Activated B cell treated with CpG ODN at 0.5 μM for 24 hours (primary cell): ENCODE results near the gene TMEM178B. TPM values are rescaled to one million over a fixed set of nuclear protein-coding genes. Genes with fewer than 3 reads are reported as not detected.

Experiments used
- ATAC-seq: fragments of 200-7000 bp; cut with Tn5 transposase; one replicate; pipeline ENCODE4 v1.10.0; 2021; ENCODE audit warnings: low read depth, mild to moderate bottlenecking, moderate library complexity
- CTCF ChIA-PET: fragments of 350-600 bp; sonication (Branson Sonifier 250); formaldehyde crosslinking; loops from one replicate; lab custom pipeline; 2021; ENCODE audit warnings: antibody characterized with exemption; lab: Charles Lee
- POLR2A ChIA-PET: fragments of 350-600 bp; sonication (Branson Sonifier 250); formaldehyde crosslinking; loops from one replicate; lab custom pipeline; 2021; ENCODE audit warnings: antibody characterized with exemption; lab: Charles Lee
- DNase-seq: peaks from one replicate; pipeline ENCODE4 v3.0.0; 2022
- H3K27ac Mint-ChIP-seq: one replicate; pipeline ENCODE4 v1.8.0; 2020; ENCODE audit warnings: mixed read lengths
- H3K27me3 Mint-ChIP-seq: one replicate; pipeline ENCODE4 v1.8.0; 2021; ENCODE audit warnings: mixed read lengths
- H3K36me3 Mint-ChIP-seq: one replicate; pipeline ENCODE4 v1.8.0; 2021; ENCODE audit warnings: low read depth, mixed read lengths
- H3K4me1 Mint-ChIP-seq: one replicate; pipeline ENCODE4 v1.8.0; 2021; ENCODE audit warnings: mixed read lengths
- H3K4me3 Mint-ChIP-seq: one replicate; pipeline ENCODE4 v1.8.0; 2020; ENCODE audit warnings: mild to moderate bottlenecking, mixed read lengths
- H3K9me3 Mint-ChIP-seq: one replicate; pipeline ENCODE4 v1.8.0; 2020; ENCODE audit warnings: mixed read lengths
- CTCF ChIP-seq: fragments of 200-600 bp; IDR thresholded peaks from one replicate; pipeline ENCODE4 v1.8.0; 2022; ENCODE audit warnings: antibody characterized with exemption, mild to moderate bottlenecking
- intact Hi-C: fragments of 100-400 bp; cut with micrococcal nuclease; formaldehyde crosslinking; loops from one replicate; pipeline ENCODE4 v1.15.1; 2024
- total RNA-seq: library from RNA; stranded (reverse); gene quantifications from 2 replicates; pipeline ENCODE4 v1.2.3, GENCODE V29; 2022

TMEM178B gene
- total RNA-seq, 1 donor from 2014 or later, result 0.49 TPM

GRCh38 chr7:141234335-141235105 is 160.7 kb downstream of the TMEM178B start:
- POLR2A ChIA-PET, result no interaction called here
- no peak overlapping the region for H3K27ac Mint-ChIP-seq
- no peak overlapping the region for H3K4me3 Mint-ChIP-seq
- no peak for TF ChIP-seq CTCF
- intact Hi-C loops, result no loop called here
- no peak for DNase-seq
- no peaks in the 10 kb centered on the region for H3K9me3 Mint-ChIP-seq
- CTCF ChIA-PET, result no interaction called here
- peaks cover 4% of the 10 kb centered on the region for H3K27me3 Mint-ChIP-seq
- no peaks in the 10 kb centered on the region for H3K4me1 Mint-ChIP-seq
- H3K36me3 Mint-ChIP-seq, result no peaks in the 10 kb centered on the region
- no peak for ATAC-seq

GRCh38 chr7:141235656-141236055 is 161.8 kb downstream of the TMEM178B start:
- DNase-seq (no peak), ATAC-seq (no peak)
- no peak overlapping the region for H3K4me3 Mint-ChIP-seq
- H3K27ac Mint-ChIP-seq, result no peak overlapping the region
- intact Hi-C loops, result no loop called here
- peaks cover 4% of the 10 kb centered on the region for H3K27me3 Mint-ChIP-seq
- no peaks in the 10 kb centered on the region for H3K36me3 Mint-ChIP-seq
- POLR2A ChIA-PET, result no interaction called here
- H3K9me3 Mint-ChIP-seq, result no peaks in the 10 kb centered on the region
- H3K4me1 Mint-ChIP-seq, result no peaks in the 10 kb centered on the region
- CTCF ChIA-PET, result no interaction called here
- no peak for TF ChIP-seq CTCF

GRCh38 chr7:141238596-141239243 is 164.9 kb downstream of the TMEM178B start:
- no peaks in the 10 kb centered on the region for H3K27me3 Mint-ChIP-seq

GRCh38 chr7:141239661-141240060 is 165.8 kb downstream of the TMEM178B start:
- H3K27me3 Mint-ChIP-seq, result peaks cover 3% of the 10 kb centered on the region
- TF ChIP-seq CTCF, result no peak
- ATAC-seq, result no peak
- no peak overlapping the region for H3K4me3 Mint-ChIP-seq
- no peak for DNase-seq
- H3K27ac Mint-ChIP-seq, result no peak overlapping the region
- H3K36me3 Mint-ChIP-seq, result no peaks in the 10 kb centered on the region
- intact Hi-C loops, result no loop called here
- CTCF ChIA-PET, result no interaction called here
- no peaks in the 10 kb centered on the region for H3K4me1 Mint-ChIP-seq
- H3K9me3 Mint-ChIP-seq, result no peaks in the 10 kb centered on the region
- POLR2A ChIA-PET, result no interaction called here

More at GRCh38 chr7:141238596-141239243, 164.9 kb downstream of the TMEM178B start:
- H3K4me1 Mint-ChIP-seq, result no peaks in the 10 kb centered on the region
- H3K4me3 Mint-ChIP-seq, result no peak overlapping the region
- H3K9me3 Mint-ChIP-seq, result no peaks in the 10 kb centered on the region
- intact Hi-C loops, result no loop called here
- POLR2A ChIA-PET, result interaction anchor here (0.6 kb wide), 1 partner anchor 143 kb away, joined by 4 read pairs; no protein-coding TSS in a partner anchor
- CTCF ChIA-PET, result no interaction called here
- DNase-seq (no peak), ATAC-seq (no peak)
- H3K27ac Mint-ChIP-seq, result no peak overlapping the region
- H3K36me3 Mint-ChIP-seq, result no peaks in the 10 kb centered on the region
- no peak for TF ChIP-seq CTCF

- Mint-ChIP-seq H3K4me1 (no peaks in the 10 kb centered on the region), H3K27me3 (peaks cover 3% of the 10 kb centered on the region), H3K36me3 (no peaks in the 10 kb centered on the region), H3K9me3 (no peaks in the 10 kb centered on the region), H3K4me3 (no peak overlapping the region), H3K27ac (no peak overlapping the region)
- TF ChIP-seq CTCF, result no peak
- POLR2A ChIA-PET, result no interaction called here
- CTCF ChIA-PET, result no interaction called here
- no peak for DNase-seq
- no peak for ATAC-seq
- intact Hi-C loops, result no loop called here
These were observed 168.7 kb downstream of the TMEM178B start for GRCh38 chr7:141242568-141242967.
